Heart right ventricle (tissue), 16 donors: ENCODE measurements around the gene ANKIB1. TPM values are rescaled to one million over a fixed set of nuclear protein-coding genes. Genes with fewer than 3 reads are reported as not detected.

Source experiments
- ATAC-seq, 8 donors: fragments of 200-7000 bp; cut with Tn5 transposase; one replicate each; pipeline ENCODE4 v1.9.1; 2020; ENCODE audit warnings: mild to moderate bottlenecking in 8 of 8, moderate library complexity in 8 of 8, moderate number of reproducible peaks in 1 of 8
- DNase-seq, 2 donors: peaks; one replicate each; pipeline ENCODE4 v3.0.0-alpha.2; 2020
- H3K27ac ChIP-seq, 10 donors: fragments of 200-600 bp; sonication (generic) in 2 of 10; one replicate each; pipeline versions ENCODE4 v1.5.0 to v1.8.0; 2020 to 2022; ENCODE audit warnings: mild to moderate bottlenecking in 3 of 10
- H3K27me3 ChIP-seq, 7 donors: fragments of 200-600 bp; one replicate each; pipeline ENCODE4 v1.8.0; 2021 to 2022; ENCODE audit warnings: mild to moderate bottlenecking in 2 of 7
- H3K36me3 ChIP-seq, 9 donors: fragments of 200-600 bp; sonication (generic) in 1 of 9; one replicate each; pipeline versions ENCODE4 v1.5.0 to v1.8.0; 2020 to 2022; ENCODE audit warnings: mild to moderate bottlenecking in 2 of 9
- H3K4me1 ChIP-seq, 9 donors: fragments of 200-600 bp; sonication (generic) in 1 of 9; one replicate each; pipeline versions ENCODE4 v1.5.0 to v1.8.0; 2020 to 2022; ENCODE audit warnings: mild to moderate bottlenecking in 4 of 9
- H3K4me3 ChIP-seq, 10 donors: fragments of 200-600 bp; sonication (generic) in 2 of 10; one replicate each; pipeline versions ENCODE4 v1.5.0 to v1.8.0; 2020 to 2022; ENCODE audit warnings: mild to moderate bottlenecking in 7 of 10, moderate library complexity in 2 of 10
- H3K9me3 ChIP-seq, 11 donors: fragments of 200-600 bp in 10 of 11; sonication (generic) in 2 of 11; one replicate each; pipeline versions ENCODE4 v1.5.0 to v1.8.0; 2013 to 2022; ENCODE audit warnings: mild to moderate bottlenecking in 2 of 11, control low read depth in 1 of 11, moderate library complexity in 1 of 11
- WGBS, 2 donors: extraction: QIAGEN DNeasy Blood & Tissue Kit; methylation state at CpG; one replicate each; pipeline ENCODE4 v1.1.7; 2013; ENCODE audit warnings: inconsistent platforms in 1 of 2; 5-methylcytosine and 5-hydroxymethylcytosine counted together
- intact Hi-C, 10 donors: fragments of 100-400 bp; cut with DNase I; formaldehyde crosslinking; loops; one replicate each; pipeline versions ENCODE4 v1.11.1 to v1.14.2; 2022
- polyA plus RNA-seq, 2 donors: library from polyadenylated mRNA; stranded (reverse); fragments of 200-250 nt; gene quantifications; one replicate each; pipeline ENCODE4 v1.2.3, GENCODE V29; 2013
- total RNA-seq, 10 donors: library from RNA; stranded (reverse); fragmentation: NEBNext Ultra II Directional in 3 of 10; extraction: Animal tissue kit (Norgen Biotek cat#: 25700) in 3 of 10; gene quantifications; one replicate each; pipeline versions ENCODE4 v1.2.1 to v1.2.4, GENCODE V29; 2021 to 2023
- TF ChIP-seq, protein P1 (sequence below), 9 donors: fragments of 200-600 bp; sonication (generic) in 2 of 9; IDR thresholded peaks; one replicate each; pipeline versions ENCODE4 v1.5.0 to v1.8.0; 2021 to 2022; ENCODE audit warnings: antibody characterized with exemption in 9 of 9, mild to moderate bottlenecking in 5 of 9, moderate library complexity in 1 of 9
- donor health status: Arrhythmogenic right ventricular cardiomyopathy.
- donor health status: ischemic (EF 13 %, LVEDD 7.1; RV severe dilation, severe dysfunction).
- donor health status: healthy with polysubstance abuse.
- donor health status: DM: no; HTN: yes; CAD: no.
- donor health status: DM: no; HTN: no; CAD: no.
- donor health status: ischemic (EF 25% LVEDD 6.9; RV normal size, moderate dysfunction).
- donor health status: ischemic (EF 25% LVEDD 5.7; RV mildly dilated, moderate dysfunction).
- donor health status: healthy.
- donor health status: DM: yes; HTN: yes; CAD: no.
- donor health status: Ischemic cardiomyopathy.
- donor health status: ischemic (EF 35%, LVEDD 5.7; RV mildly dilated, moderate dysfunction).
- donor health status: nonischemic (EF 11% LVEDD 7.7; RV severe dilation, severe dysfunction).
- donor health status: DM: yes; HTN: yes; CAD: no.
- donor health status: PGD.
- donor health status: ischemic (EF 29% LVEDD 5.4; RV normal size, mild dysfunction).
- donor health status: nonischemic (EF 23%, LVEDD 6.1; RV moderate dilation, normal function).

The ANKIB1 gene
- total and polyA plus RNA-seq, 12 donors = 5.5 to 71.0 (median 41.1) TPM

DNA sequence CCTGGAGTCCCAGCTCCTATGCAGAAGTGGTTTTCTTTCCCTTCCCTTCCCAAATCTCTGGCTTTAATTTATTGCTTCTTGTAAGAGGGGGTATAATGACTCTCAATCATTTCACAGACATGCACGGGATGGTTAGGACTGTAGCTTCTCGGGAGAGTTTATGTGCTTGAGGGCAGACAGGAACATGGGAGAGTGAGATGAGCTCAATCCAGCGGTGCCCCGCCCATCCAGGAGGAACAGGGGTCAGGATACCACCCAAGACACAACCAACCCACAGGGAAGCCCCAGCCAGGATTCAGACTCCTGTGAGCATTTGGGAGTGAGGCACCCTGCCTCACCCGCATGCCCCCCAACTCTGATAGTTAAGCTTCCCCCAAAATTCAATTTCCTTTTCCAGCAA, 167.8 kb downstream of the ANKIB1 start:
- no peak for ATAC-seq
- Histone ChIP-seq H3K36me3 (no peaks in the 10 kb centered on the region), H3K27ac (no peak overlapping the region), H3K4me1 (no peaks in the 10 kb centered on the region), H3K27me3 (peaks cover 0 to 10% (median 0%) of the 10 kb centered on the region in 7 donors), H3K9me3 (peaks cover 0 to 3% (median 0%) of the 10 kb centered on the region in 11 donors), H3K4me3 (no peak overlapping the region)
- DNase-seq = no peak
- WGBS, 2 donors = 61 to 69% methylated on average over 5 of the region's 5 CpGs
- intact Hi-C loops = no loop called here
- TF ChIP-seq, protein P1, sequence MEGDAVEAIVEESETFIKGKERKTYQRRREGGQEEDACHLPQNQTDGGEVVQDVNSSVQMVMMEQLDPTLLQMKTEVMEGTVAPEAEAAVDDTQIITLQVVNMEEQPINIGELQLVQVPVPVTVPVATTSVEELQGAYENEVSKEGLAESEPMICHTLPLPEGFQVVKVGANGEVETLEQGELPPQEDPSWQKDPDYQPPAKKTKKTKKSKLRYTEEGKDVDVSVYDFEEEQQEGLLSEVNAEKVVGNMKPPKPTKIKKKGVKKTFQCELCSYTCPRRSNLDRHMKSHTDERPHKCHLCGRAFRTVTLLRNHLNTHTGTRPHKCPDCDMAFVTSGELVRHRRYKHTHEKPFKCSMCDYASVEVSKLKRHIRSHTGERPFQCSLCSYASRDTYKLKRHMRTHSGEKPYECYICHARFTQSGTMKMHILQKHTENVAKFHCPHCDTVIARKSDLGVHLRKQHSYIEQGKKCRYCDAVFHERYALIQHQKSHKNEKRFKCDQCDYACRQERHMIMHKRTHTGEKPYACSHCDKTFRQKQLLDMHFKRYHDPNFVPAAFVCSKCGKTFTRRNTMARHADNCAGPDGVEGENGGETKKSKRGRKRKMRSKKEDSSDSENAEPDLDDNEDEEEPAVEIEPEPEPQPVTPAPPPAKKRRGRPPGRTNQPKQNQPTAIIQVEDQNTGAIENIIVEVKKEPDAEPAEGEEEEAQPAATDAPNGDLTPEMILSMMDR (IDR thresholded peaks at IDR 0.05) = no peak

DNA sequence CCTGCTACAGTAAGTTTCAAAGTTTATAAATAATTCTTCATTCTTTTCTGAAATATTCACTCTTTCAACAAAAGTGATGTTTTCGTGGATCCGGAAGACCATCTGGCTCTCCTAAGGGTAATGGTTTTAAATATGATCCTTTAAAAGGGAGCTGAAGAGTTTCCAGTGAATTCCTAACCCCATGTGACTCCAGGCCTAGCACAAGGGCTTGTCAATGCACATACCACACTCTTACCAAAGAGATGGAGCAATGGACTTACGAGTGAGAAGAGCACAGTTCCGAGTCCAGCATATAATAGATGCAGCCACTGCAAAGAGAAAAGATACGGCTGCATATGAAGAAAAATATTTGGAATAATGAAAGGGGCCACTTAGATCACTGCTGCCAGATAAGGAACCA, 169.5 kb downstream of the ANKIB1 start:
- TF ChIP-seq, protein P1 (IDR thresholded peaks at IDR 0.05) = no peak

GRCh38 chr7:92417913-92418312, 172.1 kb downstream of the ANKIB1 start:
- intact Hi-C loops = no loop called here
- 40 to 48% methylated on average over 5 of the region's 5 CpGs for WGBS, 2 donors

More for the DNA sequence above, 169.5 kb downstream of the ANKIB1 start:
- WGBS, 2 donors = 88 to 89% methylated on average over 5 of the region's 5 CpGs
- H3K27me3 ChIP-seq = peaks cover 0 to 10% (median 0%) of the 10 kb centered on the region in 7 donors
- ATAC-seq (no peak), DNase-seq (no peak)
- H3K4me3 ChIP-seq = no peak overlapping the region
- intact Hi-C loops = no loop called here
- H3K4me1 ChIP-seq = no peaks in the 10 kb centered on the region
- H3K27ac ChIP-seq = no peak overlapping the region
- H3K9me3 ChIP-seq = peaks cover 0 to 1% (median 0%) of the 10 kb centered on the region in 11 donors
- no peaks in the 10 kb centered on the region for H3K36me3 ChIP-seq

DNA sequence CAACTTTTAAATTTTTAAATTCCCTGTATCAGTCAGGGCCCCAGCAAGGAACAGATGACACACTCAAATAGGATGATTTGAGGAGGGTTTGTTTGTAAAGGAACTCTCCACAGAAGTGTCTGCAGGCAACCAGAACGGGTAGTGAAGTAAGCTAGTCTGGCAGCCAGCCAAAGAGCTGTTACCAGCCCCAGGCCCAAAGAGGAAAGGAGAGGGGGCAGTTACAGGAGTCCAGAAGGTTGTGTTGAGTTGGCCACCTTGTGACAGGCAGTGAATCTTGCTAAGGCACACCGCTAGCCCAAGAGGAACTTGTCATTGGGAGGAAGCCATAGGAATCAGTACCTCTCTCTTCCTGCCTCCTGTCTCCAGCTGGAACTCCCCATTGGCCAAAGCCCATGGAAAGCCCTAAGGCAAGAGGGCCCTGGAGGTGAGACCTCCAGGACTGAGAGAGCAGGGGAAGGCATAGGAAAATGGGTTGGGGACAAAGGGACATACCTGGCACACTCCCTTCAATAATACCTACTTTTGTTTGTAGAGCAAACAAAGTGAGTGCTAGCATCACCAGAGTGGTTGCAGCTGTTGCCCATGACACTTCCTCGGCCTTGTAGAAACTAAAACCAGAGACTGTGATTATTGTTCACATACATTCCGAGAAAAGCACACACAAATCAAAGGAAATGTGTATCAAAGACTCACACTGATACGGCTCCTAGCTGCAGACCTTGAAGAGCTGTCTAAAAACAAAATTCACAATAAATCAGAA, 176.1 kb downstream of the ANKIB1 start:
- Histone ChIP-seq H3K9me3 (no peaks in the 10 kb centered on the region), H3K4me1 (peaks cover 0 to 13% (median 0%) of the 10 kb centered on the region in 9 donors)

More at GRCh38 chr7:92417913-92418312, 172.1 kb downstream of the ANKIB1 start:
- DNase-seq (no peak), ATAC-seq (no peak)
- peaks cover 0 to 8% (median 0%) of the 10 kb centered on the region in 7 donors for H3K27me3 ChIP-seq
- H3K4me1 ChIP-seq = no peaks in the 10 kb centered on the region
- TF ChIP-seq, protein P1 (IDR thresholded peaks at IDR 0.05) = no peak
- H3K36me3 ChIP-seq = no peaks in the 10 kb centered on the region
- H3K4me3 ChIP-seq = no peak overlapping the region
- no peaks in the 10 kb centered on the region for H3K9me3 ChIP-seq
- no peak overlapping the region for H3K27ac ChIP-seq

More for the DNA sequence above, 176.1 kb downstream of the ANKIB1 start:
- Histone ChIP-seq H3K4me3 (no peak overlapping the region), H3K27ac (no peak overlapping the region), H3K27me3 (peaks cover 0 to 17% (median 15%) of the 10 kb centered on the region in 7 donors), H3K36me3 (no peaks in the 10 kb centered on the region)
- DNase-seq (no peak), ATAC-seq (no peak)
- 58 to 60% methylated on average over 5 of the region's 5 CpGs for WGBS, 2 donors
- TF ChIP-seq, protein P1 (IDR thresholded peaks at IDR 0.05) = no peak
- intact Hi-C loops = loop anchor here in 3 of 10 donors (10.0 kb wide), 2 partner anchors 177 to 633 kb away; partner anchors contain the start of genes ANKIB1 (in 1 of the 3) and KRIT1 (in 1 of the 3)
